Measurements from ENCODE around the gene ECEL1.
"Not testable (repeated sequence)": the region's sequence is repeated elsewhere in the genome, so short reads cannot be mapped to it uniquely, and the experiment has no call there.

The ECEL1 gene

GRCh38 chr2:232487385-232488096 lies at the start of gene ECEL1:
Gene ECEL1, minus strand, starts transcription at chr2:232487834. Its CDS starts 1,181 bp downstream, at chr2:232486653.
- no peak for DNase-seq

- no peak for DNase-seq
Observed at GRCh38 chr2:232537079-232537478, 49.4 kb upstream of the ECEL1 start.

- no peak for DNase-seq
Observed at GRCh38 chr2:232535761-232536530, 48.3 kb upstream of the ECEL1 start.

- DNase-seq = no peak
Observed at GRCh38 chr2:232534940-232535651, 47.5 kb upstream of the ECEL1 start.

GRCh38 chr2:232533944-232534710 lies 46.5 kb upstream of the ECEL1 start:
- no peak for DNase-seq

- not testable (repeated sequence) for DNase-seq
Observed at GRCh38 chr2:232532821-232533220, 45.2 kb upstream of the ECEL1 start.

GRCh38 chr2:232532419-232532818 lies 44.8 kb upstream of the ECEL1 start:
- DNase-seq = no peak

- DNase-seq = no peak
Observed at GRCh38 chr2:232530626-232531260, 43.1 kb upstream of the ECEL1 start.

GRCh38 chr2:232529806-232530547 lies 42.3 kb upstream of the ECEL1 start:
- no peak for DNase-seq

GRCh38 chr2:232528746-232529460 lies 41.3 kb upstream of the ECEL1 start:
- DNase-seq = no peak

GRCh38 chr2:232527905-232528470 lies 40.4 kb upstream of the ECEL1 start:
- no peak for DNase-seq

- DNase-seq = no peak
Observed at GRCh38 chr2:232526372-232526941, 38.8 kb upstream of the ECEL1 start.

GRCh38 chr2:232525791-232526371 lies 38.2 kb upstream of the ECEL1 start, which contains the start of gene CHRND:
Gene CHRND, plus strand, starts transcription at chr2:232526160. Its CDS starts 56 bp downstream, at chr2:232526216.
- no peak for DNase-seq

- no peak for DNase-seq
Observed at GRCh38 chr2:232525199-232525598, 37.6 kb upstream of the ECEL1 start.

GRCh38 chr2:232524771-232525170 lies 37.1 kb upstream of the ECEL1 start:
- no peak for DNase-seq

- no peak for DNase-seq
Observed at GRCh38 chr2:232523682-232524597, 36.3 kb upstream of the ECEL1 start.

- DNase-seq = no peak
Observed at GRCh38 chr2:232523402-232523681, 35.7 kb upstream of the ECEL1 start.

GRCh38 chr2:232522623-232523401 lies 35.2 kb upstream of the ECEL1 start:
- DNase-seq = no peak
